HepG2 (cell line): ENCODE data around the gene NARS2.

Experiments
- ATRX ChIP-seq: sonication (generic); formaldehyde crosslinking; IDR thresholded peaks from 2 replicates; pipeline ENCODE4 v1.4.0; 2020; ENCODE audit warnings: missing genetic modification reagents, borderline replicate concordance
- KDM5B ChIP-seq: sonication (generic); formaldehyde crosslinking; IDR thresholded peaks from 2 replicates; pipeline ENCODE4 v1.4.0; 2020; ENCODE audit warnings: missing genetic modification reagents, mild to moderate bottlenecking, borderline replicate concordance
- PRDM15 ChIP-seq: sonication (generic); formaldehyde crosslinking; IDR thresholded peaks from 2 replicates; pipeline ENCODE4 v1.4.0; 2020; ENCODE audit warnings: missing genetic modification reagents
- RAD51 ChIP-seq: fragments of 450-650 bp; IDR thresholded peaks from 2 replicates; pipeline ENCODE4 v1.6.1; 2016; ENCODE audit warnings: borderline replicate concordance
- SP2 ChIP-seq: sonication (generic); formaldehyde crosslinking; IDR thresholded peaks from 2 replicates; pipeline ENCODE4 v1.5.1; 2020; ENCODE audit warnings: mild to moderate bottlenecking, missing genetic modification reagents
- ZBTB40 ChIP-seq, 2 experiments: fragments of 450-650 bp in 1 of 2; sonication (generic) in 1 of 2; formaldehyde crosslinking in 1 of 2; IDR thresholded peaks; 2 replicates each; pipeline versions ENCODE4 v1.6.1 to v1.8.0; 2016 to 2022; ENCODE audit warnings: antibody characterized with exemption in 1 of 2, mild to moderate bottlenecking in 1 of 2, missing genetic modification reagents in 1 of 2

- TF ChIP-seq ZBTB40 (IDR thresholded peaks at IDR 0.05), result no peak
- no peak for TF ChIP-seq ZBTB40 (CRISPR knock-in tag; IDR thresholded peaks at IDR 0.05)
- TF ChIP-seq SP2 (CRISPR knock-in tag), result no peak
- no peak for TF ChIP-seq KDM5B
- TF ChIP-seq ATRX (CRISPR knock-in tag), result no peak
- no peak for TF ChIP-seq RAD51
- no peak for TF ChIP-seq PRDM15 (CRISPR knock-in tag)
Observed at GRCh38 chr11:78390809-78391208, 183.9 kb downstream of the NARS2 start.
